HG02610 (cell line): ENCODE data around the gene PRUNE2.

Experiments used
- ATAC-seq: cut with Tn5 transposase; IDR thresholded peaks from one replicate; pipeline ENCODE4 v1.9.1; 2021; ENCODE audit warnings: mild to moderate bottlenecking, moderate library complexity; ENCODE audit not compliant: unreplicated experiment

Gene PRUNE2

GRCh38 chr9:76704593-76705204 is 201.2 kb downstream of the PRUNE2 start:
- ATAC-seq, result no peak

DNA sequence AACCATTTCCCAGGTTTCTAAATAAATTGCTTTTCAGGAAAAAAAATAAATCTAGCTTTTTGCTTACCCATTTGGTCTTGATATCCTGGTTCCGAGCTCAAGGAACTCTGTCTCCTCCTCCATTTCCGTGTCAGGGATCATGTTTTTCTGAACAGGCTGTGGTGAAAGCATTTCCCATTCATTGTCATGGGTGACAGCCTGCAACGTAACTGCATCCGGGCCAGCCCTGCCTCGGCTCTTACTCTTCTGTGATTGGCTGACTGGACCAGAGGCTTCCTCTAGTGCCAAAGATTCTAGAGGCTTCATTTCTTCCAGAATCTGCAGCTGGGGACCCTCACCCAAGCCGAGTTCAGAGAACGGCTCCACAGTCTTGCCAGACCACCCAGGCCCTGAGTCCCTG is 202.6 kb downstream of the PRUNE2 start:
- ATAC-seq, result no peak

- ATAC-seq, result no peak
Observed at GRCh38 chr9:76701441-76702039, 204.4 kb downstream of the PRUNE2 start.

DNA sequence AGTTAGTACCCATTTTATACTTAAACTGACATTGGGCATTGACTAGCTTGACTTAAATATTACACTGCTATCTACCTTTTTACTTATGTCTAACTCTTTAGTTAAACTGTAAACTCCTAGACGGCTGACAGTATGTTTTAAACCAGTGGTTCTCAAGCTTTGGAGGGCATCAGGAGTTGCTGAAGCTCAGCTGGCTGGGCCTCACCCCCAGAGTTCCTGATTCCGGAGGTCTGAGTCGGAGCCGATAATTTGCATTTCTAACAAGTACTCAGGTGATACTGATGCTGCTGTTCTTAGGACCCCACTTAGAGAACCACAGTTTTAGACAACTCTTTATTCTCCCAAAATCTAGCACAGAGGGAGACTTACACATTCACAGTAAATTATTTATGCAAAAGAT is 205.0 kb downstream of the PRUNE2 start:
- ATAC-seq, result no peak

DNA sequence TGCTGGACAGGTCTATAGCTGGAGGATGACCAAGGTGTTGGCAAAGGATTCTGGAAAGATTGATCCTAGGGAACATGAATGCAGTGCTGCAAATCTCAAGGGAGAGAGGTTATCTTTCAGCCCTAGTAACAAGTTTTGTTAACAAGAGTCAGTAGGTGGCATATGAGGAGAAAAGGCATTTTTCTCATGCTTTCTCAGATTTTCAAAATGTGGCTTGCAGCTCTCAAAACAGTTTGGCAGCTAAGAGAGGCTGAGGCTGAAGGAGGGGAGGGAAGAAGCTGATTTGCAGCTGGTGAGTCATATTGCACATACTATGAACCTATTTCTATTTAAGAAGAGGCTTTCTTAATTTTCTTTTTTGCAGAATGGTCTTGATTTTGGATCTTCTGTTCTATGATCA is 205.9 kb downstream of the PRUNE2 start:
- ATAC-seq, result no peak

GRCh38 chr9:76697554-76697953 is 208.4 kb downstream of the PRUNE2 start:
- ATAC-seq, result no peak

DNA sequence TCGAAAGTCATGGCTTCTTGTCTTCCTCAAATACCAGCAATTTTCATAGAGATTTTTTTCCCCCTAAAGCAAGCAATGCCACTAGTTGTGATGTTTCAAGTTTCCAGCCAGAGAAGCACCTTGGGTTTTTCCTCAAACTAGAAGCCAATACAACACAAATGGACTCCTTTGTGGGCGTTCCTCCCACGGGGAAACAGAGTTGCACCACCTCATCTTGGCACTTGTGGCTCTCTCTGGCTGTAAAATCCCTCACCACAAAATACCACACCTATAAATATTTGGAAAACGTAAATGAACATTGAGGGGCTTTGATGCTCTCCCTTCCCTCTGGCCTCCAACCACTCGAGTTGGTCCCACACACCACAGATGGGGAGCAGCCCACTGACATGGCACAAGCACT is 208.8 kb downstream of the PRUNE2 start:
- ATAC-seq, result no peak

DNA sequence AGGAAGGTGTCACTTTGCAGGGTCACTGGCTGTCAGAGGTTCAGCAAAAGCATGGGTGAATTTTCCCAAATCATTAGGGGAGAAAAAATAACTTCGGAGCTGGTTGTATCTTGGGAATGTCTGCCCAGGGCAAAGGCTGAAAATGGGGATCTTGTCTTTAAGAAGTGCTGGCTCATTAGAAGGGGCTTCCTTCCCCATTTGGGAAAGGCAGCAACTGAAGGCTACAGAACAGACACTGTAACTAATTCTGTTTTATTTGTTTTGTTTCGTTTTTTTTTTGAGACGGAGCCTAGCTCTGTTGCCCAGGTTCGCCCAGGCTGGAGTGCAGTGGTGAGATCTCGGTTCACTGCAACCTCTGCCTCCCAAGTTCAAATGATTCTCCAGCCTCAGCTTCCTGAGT is 212.0 kb downstream of the PRUNE2 start:
- no peak for ATAC-seq

DNA sequence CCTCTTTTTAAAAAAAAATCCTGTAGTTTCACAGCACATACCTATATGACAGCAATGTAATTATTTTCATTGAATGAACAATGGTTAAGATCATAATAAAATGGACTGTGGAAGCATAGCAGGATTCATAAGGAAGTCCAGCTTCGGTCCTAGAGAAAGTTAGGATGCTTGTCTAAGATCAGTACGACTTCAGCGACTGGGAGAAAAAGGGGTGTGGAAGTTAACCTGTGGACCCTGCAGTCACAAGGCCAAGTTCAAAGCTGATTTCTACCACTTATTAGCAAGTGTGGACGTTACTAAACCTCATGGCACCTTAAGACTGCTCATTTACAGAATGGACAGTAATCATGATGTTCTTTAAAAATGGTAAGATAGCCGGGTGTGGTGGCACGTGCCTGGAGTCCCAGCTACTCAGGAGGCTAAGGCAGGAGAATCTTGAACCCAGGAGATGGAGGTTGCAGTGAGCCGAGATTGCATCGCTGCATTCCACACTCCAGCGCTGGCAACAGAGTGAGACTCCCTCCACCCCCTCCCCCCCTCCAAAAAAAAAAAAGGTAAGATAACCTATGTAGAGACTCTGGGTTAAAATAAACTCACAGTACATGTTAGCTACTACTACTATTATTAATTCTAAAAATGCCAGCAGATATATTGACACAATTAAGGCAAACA is 213.3 kb downstream of the PRUNE2 start:
- ATAC-seq, result no peak

DNA sequence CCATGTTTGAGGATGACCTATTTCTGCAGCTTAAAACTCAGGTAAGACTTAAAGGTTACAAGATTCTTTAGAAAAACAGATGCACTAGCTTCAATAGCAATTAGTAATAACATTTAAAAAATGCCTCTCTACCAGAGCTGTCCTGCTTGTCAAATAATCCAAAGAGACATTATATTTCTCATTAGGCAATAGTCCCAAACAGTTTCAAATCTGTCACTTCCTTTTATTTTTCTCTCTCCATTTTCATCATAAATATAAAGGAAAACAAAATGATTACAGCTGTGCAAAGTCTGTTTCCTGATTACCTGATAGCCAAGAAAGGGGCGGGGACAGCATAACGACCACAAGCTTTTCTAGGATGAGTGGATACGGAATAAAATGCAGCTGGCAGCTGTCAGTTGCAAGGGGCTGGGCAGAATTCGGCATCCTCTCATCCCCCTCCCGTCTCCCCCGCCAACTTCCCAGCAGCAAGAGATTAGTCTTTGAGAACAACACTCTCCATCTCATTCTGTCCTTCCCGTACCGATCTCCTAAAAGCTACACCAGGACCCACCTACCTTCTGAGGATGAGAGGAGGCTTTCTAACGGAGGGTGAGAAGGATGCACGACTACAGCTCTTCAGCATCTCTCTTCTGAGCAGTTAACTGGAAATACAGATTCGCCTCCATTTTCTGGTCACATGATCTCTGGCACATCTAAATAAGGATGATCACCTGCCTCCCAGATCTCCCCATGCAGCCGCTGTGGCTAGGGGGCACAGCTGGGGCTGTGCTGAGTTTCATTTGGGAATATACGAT is 214.2 kb downstream of the PRUNE2 start:
- ATAC-seq, result no peak

- no peak for ATAC-seq
Observed at GRCh38 chr9:76690973-76691370, 214.9 kb downstream of the PRUNE2 start.

GRCh38 chr9:76690246-76690972 is 215.5 kb downstream of the PRUNE2 start:
- no peak for ATAC-seq

DNA sequence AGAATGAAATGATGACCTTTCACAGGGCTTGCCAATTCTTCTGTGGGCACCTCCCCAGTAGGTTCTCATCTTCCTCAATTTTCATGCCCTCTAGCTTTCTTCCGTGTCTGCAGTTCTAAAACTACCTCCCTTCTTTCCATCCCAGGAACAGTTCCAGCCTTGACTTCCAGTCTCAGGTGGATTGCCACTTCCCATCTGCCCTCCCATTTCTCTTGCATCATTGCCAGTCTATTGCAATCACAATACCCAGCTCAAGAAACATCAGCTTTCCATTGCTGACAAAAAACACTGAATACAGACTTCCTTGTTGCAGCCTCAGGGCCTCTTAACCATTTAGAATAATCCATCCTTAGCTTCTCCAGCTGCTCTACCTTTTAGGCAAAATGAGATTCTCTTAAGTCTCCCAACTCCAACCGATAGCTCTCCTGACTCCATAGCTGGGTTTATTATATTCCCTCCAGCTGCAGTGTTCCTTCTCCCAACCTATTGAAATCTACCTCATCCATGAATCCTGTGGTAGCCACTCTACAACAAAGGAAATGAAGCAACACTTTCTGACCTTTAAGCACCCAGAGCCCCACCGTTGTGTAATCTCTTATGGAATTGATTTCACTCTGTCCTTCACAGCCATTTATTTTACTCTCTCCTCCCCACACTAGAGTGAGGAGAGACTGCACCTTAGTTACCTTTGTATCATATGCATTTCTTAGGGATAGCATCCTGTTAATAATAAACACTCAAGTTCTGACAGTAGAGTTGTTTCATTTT is 217.3 kb downstream of the PRUNE2 start:
- ATAC-seq, result no peak

DNA sequence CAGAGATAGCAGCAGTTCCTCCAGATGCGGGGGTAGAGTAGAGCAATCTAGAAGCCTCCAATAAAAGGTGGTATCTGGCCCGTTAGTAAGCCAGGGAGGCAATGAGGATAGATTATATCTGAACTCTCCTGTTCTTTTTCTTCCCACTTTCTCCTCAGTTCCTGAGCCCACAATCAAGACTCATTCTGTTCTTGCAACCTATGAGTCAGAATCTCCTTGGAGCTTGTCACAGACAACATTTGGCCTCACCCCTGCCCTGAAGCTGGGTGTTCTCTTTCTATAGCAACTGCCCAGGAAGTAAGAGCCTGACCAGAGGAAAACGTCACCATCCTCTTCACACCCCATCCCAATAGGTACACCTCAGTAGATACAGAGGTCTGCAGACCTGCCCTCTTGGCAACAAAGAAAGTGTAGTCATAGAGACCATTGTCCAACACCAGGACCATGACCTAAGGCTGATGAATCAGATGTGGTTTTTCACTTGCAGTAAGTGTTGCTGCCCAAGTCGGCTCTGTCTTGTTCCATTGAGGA is 218.0 kb downstream of the PRUNE2 start:
- ATAC-seq, result no peak

GRCh38 chr9:76686756-76687155 is 219.2 kb downstream of the PRUNE2 start:
- no peak for ATAC-seq

GRCh38 chr9:76684213-76684612 is 221.7 kb downstream of the PRUNE2 start:
- no peak for ATAC-seq

- no peak for ATAC-seq
Observed at GRCh38 chr9:76681556-76681955, 224.4 kb downstream of the PRUNE2 start.

GRCh38 chr9:76680716-76681425 is 225.0 kb downstream of the PRUNE2 start:
- no peak for ATAC-seq

GRCh38 chr9:76677481-76678055 is 228.3 kb downstream of the PRUNE2 start:
- ATAC-seq, result no peak
